ENCODE results near the gene MAGEA11. TPM values are rescaled to one million over a fixed set of nuclear protein-coding genes. Genes with fewer than 3 reads are reported as not detected.

Gene MAGEA11
- total and polyA plus RNA-seq, 4 donors = not detected

DNA sequence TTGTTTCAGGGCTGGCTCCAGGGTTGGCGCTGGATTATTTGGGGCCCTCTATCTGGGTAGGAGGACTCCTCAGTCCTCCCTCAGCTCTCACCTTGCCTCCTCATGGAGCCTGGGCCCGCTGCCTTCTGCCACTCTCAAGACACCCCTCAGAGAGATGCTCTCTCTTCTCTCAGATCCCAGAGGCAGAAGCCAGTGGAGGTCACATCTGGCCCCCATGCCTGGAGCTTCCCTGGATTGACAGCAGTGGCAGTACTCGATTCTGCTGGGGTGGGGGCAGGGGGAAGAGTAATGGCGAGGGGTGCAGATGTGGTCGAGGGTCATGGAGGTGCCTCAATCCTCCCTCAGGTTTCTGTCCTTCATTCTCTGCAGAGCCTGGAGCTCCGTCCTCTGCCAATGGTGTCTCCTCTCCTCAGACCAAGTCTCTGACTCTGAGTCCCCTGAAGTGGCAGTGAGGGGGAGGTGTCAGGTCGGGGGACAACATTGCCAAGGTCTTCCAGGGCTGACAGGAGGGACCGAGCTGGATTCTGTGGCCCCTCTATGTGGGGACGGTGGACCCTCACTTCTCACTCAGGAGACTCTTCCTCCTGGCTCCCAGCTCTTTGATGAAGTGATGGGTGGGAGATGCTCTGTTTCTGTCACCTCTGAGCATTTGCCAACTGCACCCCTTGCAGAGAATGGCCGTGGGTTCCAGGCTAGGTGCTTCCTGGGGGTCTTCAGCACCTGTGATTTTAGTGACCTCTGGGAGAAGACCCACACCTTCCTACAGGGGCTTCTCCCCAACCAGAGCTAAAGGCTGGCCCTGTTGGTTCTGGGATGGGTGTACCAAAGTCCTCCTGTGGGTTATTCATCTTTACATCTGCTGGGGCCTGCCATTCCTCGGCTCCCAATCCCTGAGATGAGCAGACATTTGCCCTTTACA lies 51.1 kb downstream of the MAGEA11 start:
- DNase-seq (ENCODE audit: low spot score) = no peak
- Histone ChIP-seq H3K9me3 (ENCODE audit: control insufficient read depth in 4 of 4, low read length in 3 of 4) (no peaks in the 10 kb centered on the region), H3K9ac (ENCODE audit: low read depth in 1 of 2, low read length in 2 of 2) (no peak overlapping the region), H3K36me3 (ENCODE audit: control insufficient read depth in 4 of 4, insufficient read depth in 3 of 4, low read depth in 1 of 4, low read length in 3 of 4) (no peaks in the 10 kb centered on the region), H3K27ac (ENCODE audit: low read depth in 1 of 2, low read length in 2 of 2) (no peak overlapping the region), H3K4me3 (ENCODE audit: low read depth in 1 of 3, low read length in 3 of 3) (no peak overlapping the region), H3K4me1 (ENCODE audit: control insufficient read depth in 4 of 4, insufficient read depth in 4 of 4, low read length in 3 of 4) (no peaks in the 10 kb centered on the region), H3K27me3 (ENCODE audit: control insufficient read depth in 4 of 4, insufficient read depth in 4 of 4, low read length in 3 of 4) (no peaks in the 10 kb centered on the region)
- 70% methylated on average over 10 of the region's 11 CpGs for WGBS
- TF ChIP-seq RXRA (IDR thresholded peaks at IDR 0.05) (no peak), JUND (IDR thresholded peaks at IDR 0.05) (no peak), RAD21 (IDR thresholded peaks at IDR 0.05) (no peak), EGR1 (IDR thresholded peaks at IDR 0.05; ENCODE audit: low read depth in 2 of 2) (no peak), GABPA (IDR thresholded peaks at IDR 0.05 in 1 of 2, conservative IDR thresholded peaks at IDR 0.05 in 1 of 2) (no peak), TAF1 (conservative IDR thresholded peaks at IDR 0.05) (no peak), FOXA1 (IDR thresholded peaks at IDR 0.05) (no peak), YY1 (IDR thresholded peaks at IDR 0.05) (no peak), HNF4A (conservative IDR thresholded peaks at IDR 0.05) (no peak), SP1 (IDR thresholded peaks at IDR 0.05) (no peak)
- TF ChIP-seq, protein P1, sequence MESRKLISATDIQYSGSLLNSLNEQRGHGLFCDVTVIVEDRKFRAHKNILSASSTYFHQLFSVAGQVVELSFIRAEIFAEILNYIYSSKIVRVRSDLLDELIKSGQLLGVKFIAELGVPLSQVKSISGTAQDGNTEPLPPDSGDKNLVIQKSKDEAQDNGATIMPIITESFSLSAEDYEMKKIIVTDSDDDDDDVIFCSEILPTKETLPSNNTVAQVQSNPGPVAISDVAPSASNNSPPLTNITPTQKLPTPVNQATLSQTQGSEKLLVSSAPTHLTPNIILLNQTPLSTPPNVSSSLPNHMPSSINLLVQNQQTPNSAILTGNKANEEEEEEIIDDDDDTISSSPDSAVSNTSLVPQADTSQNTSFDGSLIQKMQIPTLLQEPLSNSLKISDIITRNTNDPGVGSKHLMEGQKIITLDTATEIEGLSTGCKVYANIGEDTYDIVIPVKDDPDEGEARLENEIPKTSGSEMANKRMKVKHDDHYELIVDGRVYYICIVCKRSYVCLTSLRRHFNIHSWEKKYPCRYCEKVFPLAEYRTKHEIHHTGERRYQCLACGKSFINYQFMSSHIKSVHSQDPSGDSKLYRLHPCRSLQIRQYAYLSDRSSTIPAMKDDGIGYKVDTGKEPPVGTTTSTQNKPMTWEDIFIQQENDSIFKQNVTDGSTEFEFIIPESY (IDR thresholded peaks at IDR 0.05) = no peak
- TF ChIP-seq, protein P2, sequence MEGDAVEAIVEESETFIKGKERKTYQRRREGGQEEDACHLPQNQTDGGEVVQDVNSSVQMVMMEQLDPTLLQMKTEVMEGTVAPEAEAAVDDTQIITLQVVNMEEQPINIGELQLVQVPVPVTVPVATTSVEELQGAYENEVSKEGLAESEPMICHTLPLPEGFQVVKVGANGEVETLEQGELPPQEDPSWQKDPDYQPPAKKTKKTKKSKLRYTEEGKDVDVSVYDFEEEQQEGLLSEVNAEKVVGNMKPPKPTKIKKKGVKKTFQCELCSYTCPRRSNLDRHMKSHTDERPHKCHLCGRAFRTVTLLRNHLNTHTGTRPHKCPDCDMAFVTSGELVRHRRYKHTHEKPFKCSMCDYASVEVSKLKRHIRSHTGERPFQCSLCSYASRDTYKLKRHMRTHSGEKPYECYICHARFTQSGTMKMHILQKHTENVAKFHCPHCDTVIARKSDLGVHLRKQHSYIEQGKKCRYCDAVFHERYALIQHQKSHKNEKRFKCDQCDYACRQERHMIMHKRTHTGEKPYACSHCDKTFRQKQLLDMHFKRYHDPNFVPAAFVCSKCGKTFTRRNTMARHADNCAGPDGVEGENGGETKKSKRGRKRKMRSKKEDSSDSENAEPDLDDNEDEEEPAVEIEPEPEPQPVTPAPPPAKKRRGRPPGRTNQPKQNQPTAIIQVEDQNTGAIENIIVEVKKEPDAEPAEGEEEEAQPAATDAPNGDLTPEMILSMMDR (IDR thresholded peaks at IDR 0.05; ENCODE audit: low read depth, low read length, missing input control) = no peak
- TF ChIP-seq, protein P3, sequence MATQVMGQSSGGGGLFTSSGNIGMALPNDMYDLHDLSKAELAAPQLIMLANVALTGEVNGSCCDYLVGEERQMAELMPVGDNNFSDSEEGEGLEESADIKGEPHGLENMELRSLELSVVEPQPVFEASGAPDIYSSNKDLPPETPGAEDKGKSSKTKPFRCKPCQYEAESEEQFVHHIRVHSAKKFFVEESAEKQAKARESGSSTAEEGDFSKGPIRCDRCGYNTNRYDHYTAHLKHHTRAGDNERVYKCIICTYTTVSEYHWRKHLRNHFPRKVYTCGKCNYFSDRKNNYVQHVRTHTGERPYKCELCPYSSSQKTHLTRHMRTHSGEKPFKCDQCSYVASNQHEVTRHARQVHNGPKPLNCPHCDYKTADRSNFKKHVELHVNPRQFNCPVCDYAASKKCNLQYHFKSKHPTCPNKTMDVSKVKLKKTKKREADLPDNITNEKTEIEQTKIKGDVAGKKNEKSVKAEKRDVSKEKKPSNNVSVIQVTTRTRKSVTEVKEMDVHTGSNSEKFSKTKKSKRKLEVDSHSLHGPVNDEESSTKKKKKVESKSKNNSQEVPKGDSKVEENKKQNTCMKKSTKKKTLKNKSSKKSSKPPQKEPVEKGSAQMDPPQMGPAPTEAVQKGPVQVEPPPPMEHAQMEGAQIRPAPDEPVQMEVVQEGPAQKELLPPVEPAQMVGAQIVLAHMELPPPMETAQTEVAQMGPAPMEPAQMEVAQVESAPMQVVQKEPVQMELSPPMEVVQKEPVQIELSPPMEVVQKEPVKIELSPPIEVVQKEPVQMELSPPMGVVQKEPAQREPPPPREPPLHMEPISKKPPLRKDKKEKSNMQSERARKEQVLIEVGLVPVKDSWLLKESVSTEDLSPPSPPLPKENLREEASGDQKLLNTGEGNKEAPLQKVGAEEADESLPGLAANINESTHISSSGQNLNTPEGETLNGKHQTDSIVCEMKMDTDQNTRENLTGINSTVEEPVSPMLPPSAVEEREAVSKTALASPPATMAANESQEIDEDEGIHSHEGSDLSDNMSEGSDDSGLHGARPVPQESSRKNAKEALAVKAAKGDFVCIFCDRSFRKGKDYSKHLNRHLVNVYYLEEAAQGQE (IDR thresholded peaks at IDR 0.05) = no peak

Small RNA genes within 50 kb of the gene (small RNA-seq; reads per million reads assigned to genes)
- not detected for gene AC244098.1
- gene AC244098.2 = not detected
- gene AC244098.3 = not detected

Other genes with a start within 250 kb of the MAGEA11 start
- gene IDS, start 206.8 kb upstream of the MAGEA11 start, total RNA-seq = 10 to 100 TPM in 1 of 2 donors, 1 to 10 TPM in 1; 5.3 to 21.9 TPM
- 10 to 100 TPM; 12.3 to 18.4 TPM for gene IDS, start 206.8 kb upstream of the MAGEA11 start, polyA plus RNA-seq
- gene EOLA1, start 171.0 kb upstream of the MAGEA11 start, total RNA-seq = 10 to 100 TPM in 1 of 2 donors, 1 to 10 TPM in 1; 7.5 to 11.8 TPM
- 10 to 100 TPM; 10.6 to 17.2 TPM for gene EOLA1, start 171.0 kb upstream of the MAGEA11 start, polyA plus RNA-seq
- gene HSFX3, start 162.1 kb upstream of the MAGEA11 start, total RNA-seq = not detected
- not detected for gene HSFX3, start 162.1 kb upstream of the MAGEA11 start, polyA plus RNA-seq
- not detected for gene MAGEA9B, start 124.6 kb upstream of the MAGEA11 start, total RNA-seq
- not detected for gene MAGEA9B, start 124.6 kb upstream of the MAGEA11 start, polyA plus RNA-seq
- under 1 TPM in 1 of 2 donors, not detected in 1; 0.09 TPM for gene HSFX2, start 116.7 kb upstream of the MAGEA11 start, total RNA-seq
- under 1 TPM; 0.15 to 0.20 TPM for gene HSFX2, start 116.7 kb upstream of the MAGEA11 start, polyA plus RNA-seq
- 1 to 10 TPM; 7.3 to 7.5 TPM for gene TMEM185A, start 80.3 kb upstream of the MAGEA11 start, total RNA-seq
- gene TMEM185A, start 80.3 kb upstream of the MAGEA11 start, polyA plus RNA-seq = 1 to 10 TPM; 7.9 to 9.8 TPM
- gene HSFX1, start 62.0 kb downstream of the MAGEA11 start, total RNA-seq = under 1 TPM; 0.19 to 0.92 TPM
- gene HSFX1, start 62.0 kb downstream of the MAGEA11 start, polyA plus RNA-seq = under 1 TPM; 0.17 to 0.28 TPM
- not detected for gene MAGEA9, start 69.9 kb downstream of the MAGEA11 start, total RNA-seq
- not detected for gene MAGEA9, start 69.9 kb downstream of the MAGEA11 start, polyA plus RNA-seq
- not detected for gene MAGEA8, start 169.1 kb downstream of the MAGEA11 start, total RNA-seq
- not detected for gene MAGEA8, start 169.1 kb downstream of the MAGEA11 start, polyA plus RNA-seq
- not detected for gene HSFX4, start 217.5 kb downstream of the MAGEA11 start, total RNA-seq
- not detected for gene HSFX4, start 217.5 kb downstream of the MAGEA11 start, polyA plus RNA-seq
- 10 to 100 TPM; 10.5 to 16.3 TPM for gene EOLA2, start 226.4 kb downstream of the MAGEA11 start, total RNA-seq
- gene EOLA2, start 226.4 kb downstream of the MAGEA11 start, polyA plus RNA-seq = 10 to 100 TPM; 14.9 to 22.7 TPM